CD4-positive, alpha-beta T cell treated with Interleukin-4 for 4 hours (primary cell): ENCODE data around the gene KIF11.
A peak's percentile ranks its signal among the peaks of the same experiment; 100 is the strongest.

Experiments used
- DNase-seq: peaks from one replicate; pipeline ENCODE4 v3.0.0-alpha.2; 2020

Gene KIF11

GRCh38 chr10:92688927-92689662, 96.2 kb downstream of the KIF11 start:
- no peak for DNase-seq

GRCh38 chr10:92689663-92690210, 96.8 kb downstream of the KIF11 start, which contains the start of gene HHEX:
Gene HHEX (plus strand): TSS chr10:92689955. CDS start chr10:92689987, 32 bp downstream.
- no peak for DNase-seq

- DNase-seq: peak; percentile 51
Observed at GRCh38 chr10:92690211-92690914, 97.4 kb downstream of the KIF11 start.

- no peak for DNase-seq
Observed at GRCh38 chr10:92690915-92691590, 98.1 kb downstream of the KIF11 start.

GRCh38 chr10:92691591-92692079, 98.7 kb downstream of the KIF11 start:
- no peak for DNase-seq

- DNase-seq: no peak
Observed at GRCh38 chr10:92692080-92692671, 99.2 kb downstream of the KIF11 start.

- DNase-seq: no peak
Observed at GRCh38 chr10:92692697-92693533, 100.0 kb downstream of the KIF11 start.

- DNase-seq: no peak
Observed at GRCh38 chr10:92693534-92693893, 100.6 kb downstream of the KIF11 start.

- DNase-seq: no peak
Observed at GRCh38 chr10:92695679-92696605, 103.0 kb downstream of the KIF11 start.

- no peak for DNase-seq
Observed at GRCh38 chr10:92696606-92697383, 103.9 kb downstream of the KIF11 start.

GRCh38 chr10:92697663-92698511, 105.0 kb downstream of the KIF11 start:
- no peak for DNase-seq

GRCh38 chr10:92699193-92699517, 106.2 kb downstream of the KIF11 start:
- DNase-seq: no peak

- no peak for DNase-seq
Observed at GRCh38 chr10:92699518-92700381, 106.8 kb downstream of the KIF11 start.

GRCh38 chr10:92702301-92702916, 109.5 kb downstream of the KIF11 start:
- DNase-seq: no peak
